Caco-2 (cell line): ENCODE data around the gene DPH6. TPM values are rescaled to one million over a fixed set of nuclear protein-coding genes. Genes with fewer than 3 reads are reported as not detected.

Experiments
- BruUV-seq: library from RNA; stranded (reverse); fragments of 400-500 nt; replicated peaks from 2 replicates; lab custom pipeline; 2021; lab: Mats Ljungman, UMichigan
- CTCF ChIA-PET: fragments of 300-600 bp; sonication (Branson Sonifier 250); formaldehyde crosslinking; loops from one replicate; lab custom pipeline; 2022; ENCODE audit warnings: antibody characterized with exemption; lab: Charles Lee
- POLR2A ChIA-PET: fragments of 300-600 bp; sonication (Branson Sonifier 250); formaldehyde crosslinking; loops from one replicate; lab custom pipeline; 2022; ENCODE audit warnings: antibody characterized with exemption; lab: Charles Lee
- DNase-seq, 2 experiments: peaks; one replicate each; pipeline versions ENCODE4 v3.0.0 to v3.0.0-alpha.2; 2020 to 2022
- H3K27me3 ChIP-seq: replicated peaks from 2 replicates; pipeline ENCODE4 v1.6.0; 2011; ENCODE audit warnings: low read length; ENCODE audit not compliant: control insufficient read depth, insufficient read depth
- H3K36me3 ChIP-seq: 2 replicates; pipeline ENCODE4 v1.5.1; 2011; ENCODE audit warnings: low read length; ENCODE audit not compliant: control insufficient read depth, insufficient read depth
- H3K4me1 ChIP-seq: fragments of 250-450 bp; sonication (Bioruptor Pico); 2 replicates; pipeline ENCODE4 v1.5.1; 2020; ENCODE audit warnings: mild to moderate bottlenecking
- H3K4me3 ChIP-seq: 2 replicates; pipeline ENCODE4 v1.5.1; 2011; ENCODE audit warnings: low read depth, mild to moderate bottlenecking, control low read depth, low read length
- H3K9me3 ChIP-seq: fragments of 250-450 bp; sonication (Bioruptor Pico); 2 replicates; pipeline ENCODE4 v1.5.1; 2020; ENCODE audit warnings: mild to moderate bottlenecking, moderate library complexity
- H3K27ac Mint-ChIP-seq: one replicate; pipeline ENCODE4 v1.8.0; 2022; ENCODE audit warnings: mixed read lengths; ENCODE audit not compliant: unreplicated experiment
- H3K27me3 Mint-ChIP-seq: one replicate; pipeline ENCODE4 v1.8.0; 2022; ENCODE audit warnings: mixed read lengths; ENCODE audit not compliant: insufficient read depth, unreplicated experiment
- H3K36me3 Mint-ChIP-seq: one replicate; pipeline ENCODE4 v1.8.0; 2022; ENCODE audit warnings: mild to moderate bottlenecking, mixed read lengths; ENCODE audit not compliant: insufficient read depth, unreplicated experiment
- H3K4me1 Mint-ChIP-seq: one replicate; pipeline ENCODE4 v1.8.0; 2022; ENCODE audit warnings: low read depth, mixed read lengths; ENCODE audit not compliant: unreplicated experiment
- H3K4me3 Mint-ChIP-seq: one replicate; pipeline ENCODE4 v1.8.0; 2022; ENCODE audit warnings: mild to moderate bottlenecking, moderate library complexity, mixed read lengths; ENCODE audit not compliant: unreplicated experiment
- H3K9me3 Mint-ChIP-seq: one replicate; pipeline ENCODE4 v1.8.0; 2022; ENCODE audit warnings: mixed read lengths; ENCODE audit not compliant: unreplicated experiment
- CTCF ChIP-seq, 2 experiments: fragments of 200-600 bp in 1 of 2; IDR thresholded peaks; 1 replicate in 1 of 2; 2 replicates in 1 of 2; pipeline versions ENCODE4 v1.5.1 to v1.8.0; 2011 to 2022; ENCODE audit warnings: antibody characterized with exemption in 1 of 2, control low read depth in 1 of 2, inconsistent platforms in 1 of 2, low read depth in 1 of 2, low read length in 1 of 2, mild to moderate bottlenecking in 1 of 2, moderate library complexity in 1 of 2; ENCODE audit not compliant: insufficient read depth in 1 of 2, severe bottlenecking in 1 of 2, unreplicated experiment in 1 of 2
- intact Hi-C: fragments of 100-400 bp; cut with micrococcal nuclease; formaldehyde crosslinking; loops from one replicate; pipeline ENCODE4 v1.10.0; 2022; ENCODE audit not compliant: unreplicated experiment
- total RNA-seq: library from RNA; stranded (reverse); gene quantifications from 2 replicates; pipeline ENCODE4 v1.2.3, GENCODE V29; 2022

The DPH6 gene
- total RNA-seq, 1 experiment from 2014 or later, result 24.0 TPM

- H3K4me3 Mint-ChIP-seq, result no peak overlapping the region
- DNase-seq, result no peak
- H3K27me3 Mint-ChIP-seq, result no peaks in the 10 kb centered on the region
- POLR2A ChIA-PET, result no interaction called here
- no TSS peak for BruUV-seq
- Histone ChIP-seq H3K4me1 (peaks cover 4% of the 10 kb centered on the region; the same call in 1 of the 2 replicates), H3K4me3 (no peak overlapping the region), H3K9me3 (peaks cover 7% of the 10 kb centered on the region), H3K27me3 (no peaks in the 10 kb centered on the region), H3K36me3 (no peaks in the 10 kb centered on the region)
- TF ChIP-seq CTCF (IDR thresholded peaks at IDR 0.05; ENCODE audit: insufficient read depth in 1 of 2, low read depth in 1 of 2, low read length in 1 of 2, severe bottlenecking in 1 of 2, unreplicated experiment in 1 of 2), result no peak
- H3K4me1 Mint-ChIP-seq, result peaks cover 8% of the 10 kb centered on the region
- peaks cover 2% of the 10 kb centered on the region for H3K36me3 Mint-ChIP-seq
- no peaks in the 10 kb centered on the region for H3K9me3 Mint-ChIP-seq
- intact Hi-C loops, result no loop called here
- H3K27ac Mint-ChIP-seq, result no peak overlapping the region
- CTCF ChIA-PET, result no interaction called here
These were observed 114.7 kb downstream of the DPH6 start for GRCh38 chr15:35431281-35431680.

GRCh38 chr15:35430301-35430700, 115.7 kb downstream of the DPH6 start:
- no peak for DNase-seq
- H3K4me1 Mint-ChIP-seq, result peaks cover 8% of the 10 kb centered on the region
- no peaks in the 10 kb centered on the region for H3K9me3 Mint-ChIP-seq
- no peaks in the 10 kb centered on the region for H3K36me3 ChIP-seq
- BruUV-seq, result no TSS peak
- H3K4me1 ChIP-seq, result peaks cover 4% of the 10 kb centered on the region; the same call in 1 of the 2 replicates
- no peak overlapping the region for H3K4me3 Mint-ChIP-seq
- intact Hi-C loops, result no loop called here
- no peak overlapping the region for H3K4me3 ChIP-seq
- ChIA-PET CTCF (interaction anchor here (0.6 kb wide), 1 partner anchor 142 kb away, joined by 4 read pairs; no protein-coding TSS in a partner anchor), POLR2A (no interaction called here)
- no peaks in the 10 kb centered on the region for H3K36me3 Mint-ChIP-seq
- H3K27me3 Mint-ChIP-seq, result no peaks in the 10 kb centered on the region
- no peak for TF ChIP-seq CTCF (IDR thresholded peaks at IDR 0.05; ENCODE audit: insufficient read depth in 1 of 2, low read depth in 1 of 2, low read length in 1 of 2, severe bottlenecking in 1 of 2, unreplicated experiment in 1 of 2)
- H3K9me3 ChIP-seq, result no peaks in the 10 kb centered on the region; the same call in 1 of the 2 replicates
- no peaks in the 10 kb centered on the region for H3K27me3 ChIP-seq
- no peak overlapping the region for H3K27ac Mint-ChIP-seq

- H3K4me1 ChIP-seq, result peaks cover 4% of the 10 kb centered on the region; the same call in 1 of the 2 replicates
- ChIA-PET POLR2A (no interaction called here), CTCF (no interaction called here)
- H3K9me3 ChIP-seq, result no peaks in the 10 kb centered on the region; the same call in 1 of the 2 replicates
- H3K4me3 ChIP-seq, result no peak overlapping the region
- Mint-ChIP-seq H3K27ac (no peak overlapping the region), H3K27me3 (no peaks in the 10 kb centered on the region), H3K4me3 (no peak overlapping the region), H3K36me3 (no peaks in the 10 kb centered on the region), H3K9me3 (peaks cover 11% of the 10 kb centered on the region), H3K4me1 (peaks cover 8% of the 10 kb centered on the region)
- DNase-seq, result no peak
- BruUV-seq, result no TSS peak
- TF ChIP-seq CTCF (IDR thresholded peaks at IDR 0.05; ENCODE audit: insufficient read depth in 1 of 2, low read depth in 1 of 2, low read length in 1 of 2, severe bottlenecking in 1 of 2, unreplicated experiment in 1 of 2), result no peak
- H3K36me3 ChIP-seq, result no peaks in the 10 kb centered on the region
- intact Hi-C loops, result no loop called here
- H3K27me3 ChIP-seq, result no peaks in the 10 kb centered on the region
These were observed 118.5 kb downstream of the DPH6 start for GRCh38 chr15:35427496-35427895.
